Effector CD4-positive, alpha-beta T cell (primary cell): Measurements from ENCODE around the gene MTR.

Experiments
- DNase-seq: peaks from one replicate; pipeline ENCODE4 v3.0.0-alpha.2; 2020

MTR gene

GRCh38 chr1:236864996-236865817 lies 70.1 kb downstream of the MTR start:
- no peak for DNase-seq

GRCh38 chr1:236865818-236866155 lies 70.7 kb downstream of the MTR start:
- no peak for DNase-seq

GRCh38 chr1:236868625-236869467 lies 73.8 kb downstream of the MTR start:
- DNase-seq = peak; percentile 19

GRCh38 chr1:236869911-236870310 lies 74.8 kb downstream of the MTR start:
- no peak for DNase-seq

GRCh38 chr1:236870721-236871120 lies 75.6 kb downstream of the MTR start:
- no peak for DNase-seq

GRCh38 chr1:236872075-236872666 lies 77.1 kb downstream of the MTR start:
- no peak for DNase-seq

- DNase-seq = no peak
Observed at GRCh38 chr1:236875975-236876374, 80.9 kb downstream of the MTR start.

GRCh38 chr1:236877661-236878060 lies 82.6 kb downstream of the MTR start:
- DNase-seq = no peak

GRCh38 chr1:236880209-236880608 lies 85.1 kb downstream of the MTR start:
- DNase-seq = no peak

GRCh38 chr1:236882678-236883077 lies 87.6 kb downstream of the MTR start:
- DNase-seq = no peak

GRCh38 chr1:236886199-236886598 lies 91.1 kb downstream of the MTR start:
- no peak for DNase-seq

- no peak for DNase-seq
Observed at GRCh38 chr1:236887081-236887480, 92.0 kb downstream of the MTR start.

GRCh38 chr1:236888126-236888525 lies 93.0 kb downstream of the MTR start:
- DNase-seq = no peak

- DNase-seq = no peak
Observed at GRCh38 chr1:236888903-236889302, 93.8 kb downstream of the MTR start.

- no peak for DNase-seq
Observed at GRCh38 chr1:236890152-236891056, 95.3 kb downstream of the MTR start.

GRCh38 chr1:236893626-236894545 lies 98.8 kb downstream of the MTR start:
- DNase-seq = no peak

GRCh38 chr1:236895665-236896387 lies 100.7 kb downstream of the MTR start:
- no peak for DNase-seq

GRCh38 chr1:236896716-236897115 lies 101.6 kb downstream of the MTR start:
- no peak for DNase-seq

GRCh38 chr1:236904892-236905741 lies 110.0 kb downstream of the MTR start:
- DNase-seq = no peak

GRCh38 chr1:236907205-236907604 lies 112.1 kb downstream of the MTR start:
- no peak for DNase-seq
